Hepatic stellate cell (primary cell): Measurements from ENCODE around the gene PILRB.
"Not testable (repeated sequence)": the region's sequence is repeated elsewhere in the genome, so short reads cannot be mapped to it uniquely, and the experiment has no call there.

ENCODE experiments used
- DNase-seq: peaks from one replicate; pipeline ENCODE4 v3.0.0; 2011; ENCODE audit warnings: low spot score

The PILRB gene

GRCh38 chr7:100376066-100376465, 18.1 kb downstream of the PILRB start:
- DNase-seq, result no peak

- DNase-seq, result no peak
Observed at GRCh38 chr7:100378114-100378755, 20.3 kb downstream of the PILRB start.

DNA sequence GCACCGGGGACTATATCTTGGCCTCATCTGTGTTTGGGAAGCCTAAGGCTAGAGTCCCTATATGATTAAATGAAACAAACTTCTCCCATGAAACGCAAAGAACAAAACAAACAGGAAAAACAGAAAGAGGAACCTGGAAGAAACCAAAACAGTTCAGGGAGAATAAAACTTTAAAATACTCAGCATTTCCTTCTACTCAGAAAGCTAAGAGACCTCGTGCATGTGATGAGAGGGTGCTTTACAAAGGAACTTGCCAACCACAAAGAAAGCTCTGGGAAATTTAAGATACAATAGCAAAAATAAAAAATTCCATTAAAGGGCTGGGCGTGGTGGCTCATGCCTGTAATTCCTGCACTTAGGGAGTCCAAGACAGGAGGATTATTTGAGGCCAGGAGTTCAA, 22.3 kb downstream of the PILRB start:
- DNase-seq, result no peak

DNA sequence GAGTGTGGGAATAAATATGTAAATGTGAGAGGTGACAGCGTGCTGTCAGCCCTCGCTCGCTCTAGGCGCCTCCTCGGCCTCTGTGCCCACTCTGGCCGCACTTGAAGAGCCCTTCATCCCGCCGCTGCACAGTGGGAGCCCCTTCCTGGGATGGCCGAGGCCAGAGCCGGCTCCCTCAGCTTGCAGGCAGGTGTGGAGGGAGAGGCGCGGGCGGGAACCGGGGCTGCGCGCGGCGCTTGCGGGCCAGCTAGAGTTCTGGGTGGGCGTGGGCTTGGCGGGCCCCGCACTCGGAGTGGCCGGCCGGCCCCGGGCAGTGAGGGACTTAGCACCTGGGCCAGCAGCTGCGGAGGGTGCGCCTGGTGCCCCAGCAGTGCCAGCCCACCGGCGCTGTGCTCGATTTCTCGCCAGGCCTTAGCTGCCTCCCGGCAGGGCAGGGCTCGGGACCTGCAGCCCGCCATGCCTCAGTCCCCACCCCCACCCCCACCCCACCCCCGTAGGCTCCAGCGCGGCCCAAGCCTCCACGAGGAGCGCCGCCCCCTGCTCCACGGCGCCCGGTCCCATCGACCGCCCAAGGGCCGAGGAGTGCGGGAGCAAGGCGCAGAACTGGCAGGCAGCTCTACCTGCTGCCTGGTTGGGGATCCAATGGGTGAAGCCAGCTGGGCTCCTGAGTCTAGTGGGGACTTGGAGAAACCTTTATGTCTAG, 23.8 kb downstream of the PILRB start:
- DNase-seq, result not testable (repeated sequence)

- not testable (repeated sequence) for DNase-seq
Observed at GRCh38 chr7:100382234-100382853, 24.4 kb downstream of the PILRB start.

DNA sequence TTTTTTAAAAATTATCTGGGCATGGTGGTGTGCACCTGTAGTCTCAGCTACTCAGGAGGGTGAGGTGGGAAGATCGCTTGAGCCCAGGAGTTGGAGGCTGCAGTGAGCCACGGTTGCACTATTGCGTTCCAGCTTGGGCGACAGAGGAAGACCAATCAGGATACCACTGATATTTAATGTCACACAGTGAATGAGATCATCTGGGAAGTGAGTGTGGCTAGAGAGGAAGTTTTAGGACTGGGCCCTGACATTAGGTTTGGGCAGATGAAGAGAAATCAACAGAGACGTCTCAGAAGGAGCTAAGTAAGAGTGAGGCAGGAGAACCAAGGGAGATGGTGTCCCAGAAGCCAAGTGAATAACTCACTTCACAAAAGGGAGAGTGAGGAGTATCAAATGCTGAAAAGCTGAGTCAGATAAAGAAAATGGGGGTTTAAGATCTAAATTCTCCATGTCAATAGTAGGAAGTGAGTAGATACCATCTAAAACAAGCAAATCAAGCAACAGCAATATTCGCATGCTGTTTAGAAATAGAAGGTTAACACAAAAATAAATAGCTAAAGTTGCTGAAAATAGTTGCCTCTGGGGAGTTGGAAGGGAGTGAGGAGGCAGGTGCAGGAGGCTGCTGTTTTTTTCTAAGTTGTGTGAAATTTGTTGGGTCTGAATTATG, 26.8 kb downstream of the PILRB start:
- no peak for DNase-seq

- DNase-seq, result no peak
Observed at GRCh38 chr7:100386940-100387339, 29.0 kb downstream of the PILRB start.

GRCh38 chr7:100387695-100388094, 29.8 kb downstream of the PILRB start:
- DNase-seq, result no peak

- no peak for DNase-seq
Observed at GRCh38 chr7:100389437-100390088, 31.6 kb downstream of the PILRB start.

DNA sequence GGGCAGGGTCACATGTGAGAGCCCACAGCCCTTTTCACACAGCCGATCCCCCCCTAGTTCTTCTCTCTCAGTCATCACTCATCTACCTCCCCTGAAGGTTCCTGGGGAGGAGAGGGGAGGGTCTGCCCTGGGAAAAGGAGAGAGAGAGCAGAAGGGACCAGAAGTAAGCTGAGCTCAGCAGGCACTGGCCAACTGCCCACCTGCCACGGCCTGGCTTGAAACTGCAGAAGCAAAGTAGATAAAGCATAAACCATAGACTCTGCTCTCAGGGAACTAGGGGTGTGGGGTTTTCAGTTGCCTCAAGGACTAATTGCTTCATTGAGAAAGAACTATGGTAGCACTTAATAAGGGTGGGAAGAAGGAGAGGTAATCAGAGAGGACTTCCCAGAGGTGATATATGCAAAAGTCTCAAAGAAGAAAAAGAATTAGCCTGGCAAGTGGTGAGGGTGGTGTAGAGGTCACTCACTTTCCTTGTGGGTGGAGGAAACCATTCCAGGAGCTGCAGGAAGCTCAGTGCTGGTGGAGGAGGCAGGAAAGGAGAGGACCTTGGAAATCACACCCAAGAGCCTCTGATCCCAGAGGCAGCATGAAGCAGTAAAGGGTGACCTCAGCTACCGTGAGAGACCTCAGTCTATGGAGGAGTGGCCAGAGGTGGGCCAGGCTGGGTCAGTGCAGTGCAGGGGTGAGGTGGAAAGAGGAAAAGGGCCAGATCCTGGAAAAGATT, 32.5 kb downstream of the PILRB start:
- no peak for DNase-seq

DNA sequence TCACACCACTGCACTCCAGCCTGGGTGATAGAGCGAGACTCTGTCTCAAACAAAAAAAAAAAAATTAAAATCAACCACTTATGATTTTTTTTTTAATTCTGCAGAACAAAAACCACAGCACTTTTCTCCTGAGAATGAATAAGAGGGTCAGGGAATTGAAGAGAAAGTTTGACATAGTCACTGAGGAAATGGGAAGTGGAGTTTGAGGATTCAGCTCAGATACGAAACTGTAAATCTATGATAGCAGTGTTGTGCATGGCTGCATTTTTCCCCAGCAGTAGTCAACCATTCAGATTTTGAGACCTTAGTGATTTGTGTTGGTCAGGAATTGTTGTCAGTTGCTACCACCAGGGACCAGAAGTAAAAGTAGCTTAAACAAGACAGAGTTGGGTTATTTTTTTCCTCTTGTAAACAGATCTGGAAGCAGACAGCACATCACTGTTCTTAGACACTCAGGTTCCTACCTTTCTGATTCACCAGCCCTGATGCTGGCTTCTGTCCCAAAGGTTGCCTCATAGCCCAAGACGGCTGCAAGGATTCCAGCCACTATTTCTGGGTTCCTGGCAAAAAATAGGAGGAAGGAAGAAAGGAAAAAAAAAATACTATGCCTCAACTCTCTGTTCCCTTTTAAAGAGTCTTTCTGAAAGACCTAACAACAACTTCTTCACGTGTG, 35.5 kb downstream of the PILRB start:
- no peak for DNase-seq

- DNase-seq, result no peak
Observed at GRCh38 chr7:100394077-100394476, 36.2 kb downstream of the PILRB start.

GRCh38 chr7:100396421-100396982, 38.6 kb downstream of the PILRB start:
- DNase-seq, result no peak

DNA sequence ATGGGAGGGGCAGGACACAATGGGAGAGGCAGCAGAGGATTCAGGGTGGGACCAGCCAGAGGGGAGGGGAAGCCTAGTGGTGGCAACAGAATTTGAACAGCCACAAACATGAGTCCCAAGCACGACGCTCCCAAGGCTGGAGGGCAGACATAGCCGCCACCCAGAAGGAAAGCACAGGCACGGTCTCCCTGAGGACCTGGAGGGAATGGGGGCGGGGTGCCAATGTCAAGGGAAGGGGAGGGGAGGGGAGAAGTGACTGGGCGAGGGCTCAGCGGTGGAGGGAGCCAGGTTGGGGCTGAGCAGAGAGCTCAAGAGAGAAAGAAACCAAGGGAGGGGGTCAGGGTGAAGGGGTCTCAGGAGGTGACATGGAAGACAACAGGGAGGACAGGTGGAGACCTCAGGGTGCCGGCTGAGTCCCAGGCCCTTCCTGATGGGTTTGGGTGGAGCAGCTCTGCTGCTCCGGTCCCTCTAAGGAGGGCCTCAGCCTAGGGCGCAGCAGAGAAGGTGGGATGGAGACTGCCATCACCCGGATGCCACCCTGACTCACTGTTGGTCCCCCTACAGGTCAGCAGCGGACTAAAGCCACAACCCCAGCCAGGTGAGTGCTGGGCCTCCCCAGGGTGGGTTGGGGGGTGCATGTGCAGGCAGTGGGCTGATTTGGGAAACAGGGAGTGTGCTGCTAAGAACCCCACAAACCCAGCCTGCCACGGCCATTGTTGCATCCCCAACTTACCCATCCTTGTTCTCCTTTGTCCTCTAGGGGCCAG, 39.6 kb downstream of the PILRB start:
- no peak for DNase-seq

DNA sequence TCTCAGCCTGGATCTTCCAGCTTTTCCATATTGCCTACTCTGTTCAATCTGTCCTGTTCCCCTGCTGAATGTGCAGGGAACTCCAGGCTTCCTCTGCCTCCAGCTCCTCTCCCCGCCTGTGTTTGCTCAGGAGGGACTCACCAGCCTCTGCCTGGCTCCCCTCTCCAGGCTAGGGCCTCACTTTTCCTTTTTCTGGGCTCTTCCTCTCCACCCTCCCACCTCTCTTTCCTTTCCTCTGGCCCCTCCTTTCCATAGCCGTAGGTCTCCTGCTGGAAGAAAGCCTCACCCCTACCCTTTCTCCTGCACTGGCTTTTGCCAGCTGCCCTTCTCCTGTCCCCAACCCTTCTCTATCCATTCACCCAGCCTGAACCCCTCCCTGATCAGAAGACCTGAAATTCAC, 40.3 kb downstream of the PILRB start:
- DNase-seq, result no peak

DNA sequence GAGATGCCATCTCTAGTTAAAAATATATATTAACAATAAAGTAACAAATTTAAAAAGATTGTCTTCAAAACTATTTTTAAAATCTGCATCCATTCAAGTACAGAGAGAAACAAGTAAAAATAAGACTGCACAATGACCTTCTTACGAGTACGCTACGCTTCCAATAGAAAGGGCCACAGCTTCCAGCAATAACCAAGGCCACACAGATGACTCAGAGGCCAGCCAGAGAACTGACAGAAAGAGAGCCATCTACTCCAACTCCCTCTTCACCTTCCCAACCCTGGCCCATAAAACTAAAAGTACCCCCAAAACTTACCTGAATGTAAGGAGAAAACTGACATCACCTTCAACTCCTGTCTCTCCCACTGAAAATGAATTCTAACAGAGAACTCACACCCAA, 42.1 kb downstream of the PILRB start:
- DNase-seq, result no peak

DNA sequence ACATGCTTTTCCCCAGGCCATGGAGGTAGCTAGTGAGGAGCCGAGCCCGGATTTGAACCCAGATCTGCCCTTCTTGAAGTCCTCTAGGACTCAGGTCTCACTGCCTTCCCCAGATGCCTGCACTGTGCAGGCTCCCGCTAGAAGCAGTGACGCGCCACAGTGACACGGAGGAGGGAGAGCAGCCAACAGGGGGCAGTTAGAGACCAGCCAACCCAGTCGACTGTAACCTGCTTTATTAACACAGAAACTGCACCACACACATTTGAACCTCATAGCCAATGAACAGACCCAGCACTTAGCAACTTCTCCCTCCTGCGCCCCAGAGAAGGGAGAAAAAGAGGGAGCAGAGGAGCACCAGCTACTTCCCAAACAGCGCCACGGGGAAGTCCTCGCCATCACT, 42.7 kb downstream of the PILRB start:
- DNase-seq, result no peak

GRCh38 chr7:100401811-100402210, 43.9 kb downstream of the PILRB start:
- no peak for DNase-seq

DNA sequence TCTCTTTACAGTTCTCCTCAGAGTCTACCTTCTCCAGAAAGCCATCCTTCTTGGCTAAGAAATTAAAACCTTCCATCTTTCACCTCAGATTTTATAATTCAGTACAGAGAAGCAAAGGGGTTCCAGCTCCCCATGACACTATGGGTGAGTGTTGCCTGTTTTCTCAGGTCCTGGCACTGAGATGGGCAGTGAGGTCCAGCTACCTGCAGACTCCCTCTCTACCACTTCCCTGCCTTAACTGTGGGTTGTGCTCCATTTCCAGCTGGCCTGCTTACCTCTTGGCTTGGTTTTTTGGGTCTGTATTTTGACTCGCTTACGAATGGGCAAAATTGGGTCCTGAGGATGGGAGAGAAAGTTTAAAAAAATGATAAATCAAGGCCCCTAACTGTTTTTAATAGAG, 44.3 kb downstream of the PILRB start:
- DNase-seq, result no peak

GRCh38 chr7:100406767-100407166, 48.9 kb downstream of the PILRB start:
- no peak for DNase-seq
